B cell (primary cell): ENCODE results near the gene WASF3.

Experiments used
- EZH2 ChIP-seq: IDR thresholded peaks from 2 replicates; pipeline ENCODE4 v1.6.1; 2012; ENCODE audit warnings: borderline replicate concordance, low read depth, mild to moderate bottlenecking, moderate library complexity, low read length; ENCODE audit not compliant: insufficient read depth, poor library complexity, severe bottlenecking
- TF ChIP-seq, protein P1 (sequence below): fragments of 200-600 bp; IDR thresholded peaks from one replicate; pipeline ENCODE4 v1.8.0; 2022; ENCODE audit warnings: antibody characterized with exemption, mild to moderate bottlenecking

DNA sequence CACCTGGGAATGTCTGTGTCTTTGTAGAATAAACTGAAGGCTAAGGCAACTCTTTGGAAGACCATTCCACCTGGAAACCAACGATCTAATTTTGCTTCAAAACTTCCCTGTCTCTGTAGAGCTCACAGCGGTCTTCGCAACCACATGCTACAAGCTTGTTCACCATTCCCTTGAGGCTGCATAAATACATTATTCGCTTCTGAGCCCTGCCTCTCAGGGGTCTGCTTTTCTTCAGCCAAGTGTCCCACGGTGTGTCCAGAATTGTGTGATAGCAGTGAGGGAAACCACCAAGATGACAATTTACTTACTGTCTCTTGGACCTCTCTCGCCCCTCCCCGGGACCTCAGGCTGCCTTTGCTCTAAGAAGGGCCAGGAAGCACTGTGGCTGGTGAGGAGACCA, 152.0 kb downstream of the WASF3 start:
- TF ChIP-seq, protein P1, sequence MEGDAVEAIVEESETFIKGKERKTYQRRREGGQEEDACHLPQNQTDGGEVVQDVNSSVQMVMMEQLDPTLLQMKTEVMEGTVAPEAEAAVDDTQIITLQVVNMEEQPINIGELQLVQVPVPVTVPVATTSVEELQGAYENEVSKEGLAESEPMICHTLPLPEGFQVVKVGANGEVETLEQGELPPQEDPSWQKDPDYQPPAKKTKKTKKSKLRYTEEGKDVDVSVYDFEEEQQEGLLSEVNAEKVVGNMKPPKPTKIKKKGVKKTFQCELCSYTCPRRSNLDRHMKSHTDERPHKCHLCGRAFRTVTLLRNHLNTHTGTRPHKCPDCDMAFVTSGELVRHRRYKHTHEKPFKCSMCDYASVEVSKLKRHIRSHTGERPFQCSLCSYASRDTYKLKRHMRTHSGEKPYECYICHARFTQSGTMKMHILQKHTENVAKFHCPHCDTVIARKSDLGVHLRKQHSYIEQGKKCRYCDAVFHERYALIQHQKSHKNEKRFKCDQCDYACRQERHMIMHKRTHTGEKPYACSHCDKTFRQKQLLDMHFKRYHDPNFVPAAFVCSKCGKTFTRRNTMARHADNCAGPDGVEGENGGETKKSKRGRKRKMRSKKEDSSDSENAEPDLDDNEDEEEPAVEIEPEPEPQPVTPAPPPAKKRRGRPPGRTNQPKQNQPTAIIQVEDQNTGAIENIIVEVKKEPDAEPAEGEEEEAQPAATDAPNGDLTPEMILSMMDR: no peak
- no peak for TF ChIP-seq EZH2
